ENCODE results near the gene TACO1.

The TACO1 gene

DNA sequence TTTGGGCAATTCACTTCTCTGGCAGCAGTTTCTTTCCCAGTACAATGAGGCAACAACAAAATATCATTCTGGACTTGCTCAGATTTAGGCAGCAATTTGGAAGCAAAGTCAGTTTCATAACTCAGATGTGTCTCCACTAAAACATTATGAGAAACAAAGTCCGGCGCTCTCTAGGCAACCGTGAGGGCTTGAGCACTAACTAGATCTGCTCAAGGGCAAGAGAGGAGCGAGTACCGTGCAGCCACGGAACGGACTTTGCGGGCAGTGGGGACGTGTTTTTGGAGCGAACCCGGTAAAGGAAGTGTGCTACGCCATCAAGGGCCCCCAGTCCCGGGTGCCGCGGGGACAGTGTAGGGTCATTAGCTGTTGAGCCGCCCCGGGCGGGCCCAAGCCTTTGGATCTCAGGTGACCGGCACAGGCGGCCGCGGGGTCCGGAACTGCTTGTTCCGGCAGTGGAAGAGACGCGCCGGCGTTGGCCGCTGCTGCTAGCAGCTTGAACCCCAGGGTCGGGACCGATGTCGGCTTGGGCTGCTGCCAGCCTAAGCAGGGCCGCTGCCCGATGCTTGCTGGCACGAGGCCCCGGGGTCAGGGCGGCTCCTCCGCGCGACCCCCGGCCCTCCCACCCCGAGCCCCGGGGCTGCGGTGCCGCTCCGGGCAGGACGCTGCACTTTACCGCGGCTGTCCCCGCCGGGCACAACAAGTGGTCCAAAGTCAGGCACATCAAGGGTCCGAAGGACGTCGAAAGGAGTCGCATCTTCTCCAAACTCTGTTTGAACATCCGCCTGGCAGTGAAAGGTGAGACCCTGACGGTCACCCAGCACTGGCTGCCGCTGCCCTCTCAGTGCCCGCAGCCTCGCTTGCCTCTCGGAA is at the start of gene TACO1:
TACO1 (plus strand) TSS at position 327 of the 870 bp plus-strand sequence; CDS start at position 516, 189 bp downstream.
- peak; percentile 71 for DNase-seq

DNA sequence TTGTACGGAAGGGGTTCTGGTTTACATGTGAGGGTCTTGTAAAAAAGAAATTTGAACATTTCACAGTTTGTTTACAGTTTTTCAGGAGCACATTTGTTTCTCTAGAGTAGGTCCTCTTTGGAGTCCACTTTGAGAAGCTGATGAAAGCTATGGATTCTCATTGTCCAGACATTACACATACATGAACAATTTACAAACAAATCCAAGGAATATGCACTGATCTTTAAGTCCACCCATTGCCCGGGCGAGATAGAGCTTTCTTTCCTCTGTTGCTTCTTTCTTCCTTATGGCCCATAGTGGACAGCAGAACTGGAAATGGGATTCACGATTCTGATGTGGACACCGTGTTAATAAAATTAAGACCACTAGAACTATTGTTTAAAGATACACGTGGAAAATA is 48.5 kb upstream of the TACO1 start:
- DNase-seq = no peak

DNA sequence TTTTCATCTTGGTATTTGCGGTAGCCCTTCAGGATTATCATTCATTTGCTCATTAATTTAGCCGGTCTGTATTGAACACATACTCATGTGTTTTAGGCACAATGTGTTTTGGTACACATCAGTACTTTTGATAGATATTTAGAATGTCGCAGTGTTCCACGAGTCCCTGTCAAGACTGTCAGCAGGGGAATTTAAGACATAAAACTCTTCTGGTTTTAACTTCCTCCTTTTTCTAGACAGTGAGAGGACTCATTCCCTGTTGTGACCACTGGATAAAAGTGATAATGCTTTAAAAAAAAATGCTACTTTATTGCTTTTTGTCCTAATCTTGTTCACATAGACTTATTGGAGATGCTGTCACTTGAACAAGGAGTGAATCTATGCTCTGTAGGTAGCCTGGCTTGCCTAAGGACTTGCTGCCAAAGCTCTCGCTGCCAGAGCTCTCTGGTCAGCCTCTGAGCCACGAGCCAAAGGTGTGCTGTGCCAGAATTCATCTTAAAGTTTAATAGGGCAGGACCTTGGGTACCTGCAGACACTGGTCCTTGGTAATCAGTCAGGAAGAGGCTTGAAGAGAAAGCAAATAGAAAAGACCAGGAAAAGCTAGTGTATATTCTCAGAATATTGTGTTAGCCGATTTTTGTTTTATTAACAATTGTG is 45.1 kb upstream of the TACO1 start:
- DNase-seq = no peak

DNA sequence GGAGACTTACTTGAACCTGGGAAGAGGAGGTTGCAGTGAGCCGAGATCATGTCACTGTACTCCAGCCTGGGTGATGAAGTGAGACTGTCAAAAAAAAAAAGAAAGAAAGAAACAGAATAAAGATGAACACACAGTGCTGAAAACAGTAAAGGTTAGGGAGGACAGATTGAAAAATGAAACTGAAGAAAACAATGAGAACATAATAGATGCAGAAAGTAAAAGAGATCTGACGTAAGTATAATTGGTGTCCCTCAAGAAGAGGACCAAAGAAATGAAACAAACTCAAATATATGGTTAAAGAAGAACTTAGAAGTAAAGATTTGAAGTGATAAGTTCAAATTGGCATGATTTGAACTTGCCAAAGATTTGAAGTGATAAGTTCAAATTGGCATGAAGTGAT is 43.3 kb upstream of the TACO1 start:
- no peak for DNase-seq

DNA sequence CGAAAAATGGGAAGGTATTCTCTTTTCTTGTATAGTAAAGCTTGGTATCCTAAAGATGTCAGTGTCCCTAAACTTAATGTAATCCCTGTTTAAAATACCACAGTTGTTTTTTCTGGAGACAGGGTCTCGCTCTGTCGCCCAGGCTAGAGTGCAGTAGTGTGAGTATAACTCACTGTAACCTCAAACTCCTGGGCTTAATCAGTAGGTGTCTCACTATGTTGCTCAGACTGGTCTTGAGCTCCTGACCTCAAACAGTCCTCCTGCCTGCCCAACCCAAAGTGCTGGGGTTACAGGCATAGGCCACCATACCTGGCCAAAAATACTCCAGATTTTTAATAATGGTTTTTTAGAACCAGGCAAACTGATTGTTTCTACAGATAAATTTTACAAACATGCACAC is 42.3 kb upstream of the TACO1 start:
- DNase-seq = no peak

DNA sequence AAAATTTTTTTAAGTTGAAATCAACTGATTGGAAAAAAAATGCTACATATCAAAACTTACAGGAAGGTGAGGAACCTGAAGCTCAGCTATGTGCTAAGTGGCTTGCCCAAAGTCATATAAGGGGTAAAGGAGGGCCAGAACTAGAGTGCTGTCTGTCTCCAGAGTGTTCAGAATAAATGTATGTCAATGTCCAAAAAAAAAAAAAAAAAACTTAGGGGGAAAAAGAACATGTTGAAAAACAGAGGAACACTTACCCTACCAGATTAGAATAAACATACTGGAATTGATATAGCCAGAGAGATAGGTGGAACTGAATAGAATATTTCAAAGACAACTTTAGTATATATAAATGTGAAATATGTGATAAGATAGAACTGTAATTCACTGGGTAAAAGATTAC is 38.9 kb upstream of the TACO1 start:
- no peak for DNase-seq

DNA sequence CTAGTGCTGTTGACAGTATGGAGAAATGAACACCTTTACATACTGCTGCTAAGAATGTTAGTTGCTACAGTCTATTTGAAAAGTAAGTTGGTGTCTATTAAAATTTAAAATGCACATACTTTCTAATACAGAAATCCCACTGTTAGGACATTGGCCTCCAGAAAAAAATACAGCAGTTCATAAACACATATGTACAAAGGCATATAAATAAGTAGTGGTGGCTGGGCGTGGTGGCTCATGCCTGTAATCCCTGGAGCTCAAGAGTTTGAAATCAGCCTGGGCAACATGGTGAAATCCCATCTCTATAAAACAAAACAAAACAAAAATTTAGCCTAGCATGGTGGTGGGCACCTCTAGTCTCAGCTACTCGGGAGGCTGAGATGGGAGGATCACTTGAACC is 37.4 kb upstream of the TACO1 start:
- DNase-seq = no peak

DNA sequence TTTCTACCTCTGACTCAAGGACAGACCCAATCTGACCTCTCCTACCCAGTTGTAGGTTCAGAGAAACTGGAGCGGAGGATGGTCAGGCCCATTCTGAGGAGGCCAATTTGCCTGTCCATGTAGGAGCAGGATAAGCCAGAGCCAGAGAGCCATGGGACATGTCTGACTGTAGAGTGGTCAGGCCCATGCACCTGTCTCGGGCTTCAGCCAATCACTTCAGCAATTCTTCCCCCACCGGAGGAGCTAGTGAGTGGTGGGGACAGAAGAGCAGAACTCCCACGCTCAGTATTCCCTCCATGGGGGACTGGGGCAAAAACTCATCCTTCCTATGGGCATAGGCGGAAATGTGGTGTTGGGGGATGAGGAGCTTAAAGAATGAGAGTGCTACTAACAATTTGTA is 36.1 kb upstream of the TACO1 start:
- DNase-seq = no peak

DNA sequence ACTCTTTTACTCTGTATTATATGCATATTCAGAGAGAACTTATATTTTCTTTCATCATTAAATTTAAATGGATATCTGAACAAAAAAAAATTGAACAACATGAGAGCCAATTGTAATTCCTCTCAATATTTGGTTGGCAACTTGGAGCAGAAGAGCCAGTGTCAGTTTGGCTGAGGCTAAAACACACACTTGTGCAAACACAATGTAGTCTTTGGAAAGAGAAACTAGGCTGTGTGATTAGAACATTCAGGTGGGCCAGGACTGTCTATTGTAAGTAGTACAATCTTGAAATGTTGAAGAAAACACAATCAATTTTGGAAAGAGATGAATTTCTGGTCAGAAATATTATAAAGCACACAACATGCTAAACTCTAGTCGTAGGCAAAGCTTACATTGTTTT is 33.5 kb upstream of the TACO1 start:
- no peak for DNase-seq

DNA sequence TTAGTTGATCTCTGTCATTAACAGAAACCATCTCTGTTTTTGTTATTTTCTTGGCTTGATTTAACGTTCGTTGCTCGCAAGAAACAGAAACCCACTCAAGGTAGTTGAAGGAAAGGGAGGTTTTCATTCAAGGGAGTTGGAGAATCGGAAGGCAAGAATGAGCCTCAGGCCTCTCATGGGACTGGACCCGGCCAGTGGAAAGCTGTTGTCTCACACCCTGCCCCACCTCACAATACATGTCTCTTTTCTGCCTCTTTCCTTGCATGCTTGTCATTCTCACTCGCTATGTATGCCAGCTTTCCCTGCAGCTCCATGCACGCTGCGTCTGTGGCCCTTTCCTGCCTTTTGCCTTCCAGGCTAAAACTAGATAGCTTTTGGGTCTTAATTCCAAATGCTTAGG is 32.1 kb upstream of the TACO1 start:
- no peak for DNase-seq

DNA sequence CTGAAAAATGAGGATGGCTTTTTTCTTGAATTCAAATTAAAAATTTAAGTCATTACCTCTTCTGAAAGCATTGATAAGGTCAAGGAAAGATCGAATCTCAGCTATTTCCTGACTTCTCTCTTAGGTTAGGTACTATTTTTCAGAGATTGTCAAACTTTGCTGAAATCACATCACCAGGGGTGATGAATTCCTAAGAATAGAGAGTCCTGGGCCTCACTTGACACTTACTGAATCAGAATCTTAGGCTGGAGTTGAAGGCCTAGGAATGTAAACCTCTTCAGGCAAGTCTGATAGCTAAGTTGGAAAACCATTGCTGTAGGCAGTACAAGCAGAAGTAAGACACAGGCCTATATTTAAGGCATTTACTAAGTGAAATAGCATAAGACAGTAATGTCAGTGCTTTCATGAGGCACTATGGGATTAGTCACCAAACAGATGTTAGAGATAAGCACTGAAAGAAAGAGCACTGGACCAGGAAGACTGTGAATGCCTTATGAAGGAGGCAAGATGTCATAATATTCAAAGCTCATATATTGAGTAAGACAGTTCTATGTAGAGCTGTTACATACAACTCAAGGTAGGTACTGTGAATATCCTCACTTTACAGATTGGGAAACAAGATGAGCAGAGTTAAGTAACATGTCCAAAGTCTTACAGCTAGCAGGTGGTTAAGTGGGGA is 28.9 kb upstream of the TACO1 start:
- DNase-seq = no peak

DNA sequence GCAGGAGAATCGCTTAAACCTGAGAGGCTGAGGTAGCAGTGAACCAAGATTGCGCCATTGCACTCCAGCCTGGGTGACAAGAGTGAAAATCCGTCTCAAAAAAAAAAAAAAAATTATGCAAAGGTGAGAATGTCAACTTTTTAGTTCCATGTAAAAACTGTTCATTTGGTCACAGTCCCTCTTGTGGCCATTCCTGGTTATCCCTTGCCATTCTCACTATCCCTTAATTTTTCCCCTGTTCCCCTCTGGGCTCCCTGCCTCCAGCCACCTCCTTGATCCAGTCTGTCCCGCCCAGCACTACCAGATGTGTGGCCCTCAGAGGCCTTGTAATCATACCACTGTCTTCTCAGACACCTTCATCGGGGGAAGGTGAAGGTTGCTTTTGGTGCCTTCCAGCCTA is 27.1 kb upstream of the TACO1 start:
- DNase-seq = no peak

DNA sequence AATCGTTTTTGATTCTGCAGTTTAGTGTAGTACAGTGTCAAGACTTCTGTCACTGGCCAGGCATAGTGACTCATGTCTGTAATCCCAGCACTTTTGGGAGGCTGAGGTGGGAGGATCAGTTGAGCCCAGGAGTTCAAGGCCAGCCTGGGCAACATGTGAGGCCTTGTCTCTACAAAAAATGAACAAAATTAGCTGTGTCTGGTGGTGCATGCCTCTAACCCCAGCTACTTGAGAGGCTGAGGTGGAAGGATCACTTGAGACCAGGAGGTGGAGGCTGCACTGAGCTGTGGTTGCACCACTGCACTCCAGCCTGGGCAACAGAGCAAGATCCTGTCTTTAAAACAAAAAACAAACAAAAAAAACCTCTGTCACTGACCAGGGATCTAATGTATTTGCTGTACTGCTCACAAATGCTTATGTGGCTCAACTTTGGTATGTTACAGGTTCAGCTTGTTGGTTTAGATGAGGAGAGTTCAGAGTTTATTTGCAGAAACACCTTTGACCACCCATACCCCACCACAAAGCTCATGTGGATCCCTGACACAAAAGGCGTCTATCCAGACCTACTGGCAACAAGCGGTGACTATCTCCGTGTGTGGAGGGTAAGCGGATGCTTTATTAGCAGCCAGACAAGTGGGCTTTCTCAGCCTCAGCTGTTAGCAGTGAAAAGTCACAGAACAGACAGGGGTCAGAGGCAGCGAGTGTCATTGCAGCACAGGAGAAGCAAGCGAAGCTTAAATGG is 22.5 kb upstream of the TACO1 start:
- no peak for DNase-seq

DNA sequence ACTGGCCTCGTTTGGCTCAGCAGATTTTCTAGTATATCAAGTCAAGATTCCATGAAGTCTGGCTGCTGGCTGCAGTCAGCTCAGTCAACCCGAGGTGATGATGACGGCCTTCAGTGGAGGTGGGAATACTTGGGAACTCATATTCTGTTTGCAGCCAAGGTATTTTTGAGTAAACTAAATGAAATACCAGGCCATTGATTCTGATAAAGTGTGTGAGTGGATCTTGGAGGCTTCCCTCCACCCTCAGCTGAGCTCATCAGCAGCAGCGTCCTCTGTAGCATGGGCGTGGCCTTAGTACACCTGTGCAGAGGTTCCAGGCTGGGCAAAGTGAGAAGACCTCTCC is 22.0 kb upstream of the TACO1 start:
- DNase-seq = no peak

DNA sequence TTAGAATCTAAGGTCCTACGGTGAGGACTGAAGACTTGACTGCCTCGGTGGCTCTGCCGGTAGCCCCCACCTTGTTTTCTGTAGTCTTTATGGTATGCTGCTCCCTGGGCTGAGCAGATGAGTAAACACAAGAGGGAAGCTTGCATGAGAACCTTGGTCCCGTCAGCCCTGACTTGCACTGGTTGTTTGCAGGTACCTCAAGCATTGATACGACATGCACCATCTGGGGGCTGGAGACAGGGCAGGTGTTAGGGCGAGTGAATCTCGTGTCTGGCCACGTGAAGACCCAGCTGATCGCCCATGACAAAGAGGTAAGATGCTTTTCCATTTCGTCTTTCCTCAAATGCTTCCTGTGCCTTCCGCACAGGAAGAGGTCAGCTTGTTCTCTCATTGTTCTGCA is 21.1 kb upstream of the TACO1 start:
- DNase-seq = no peak

DNA sequence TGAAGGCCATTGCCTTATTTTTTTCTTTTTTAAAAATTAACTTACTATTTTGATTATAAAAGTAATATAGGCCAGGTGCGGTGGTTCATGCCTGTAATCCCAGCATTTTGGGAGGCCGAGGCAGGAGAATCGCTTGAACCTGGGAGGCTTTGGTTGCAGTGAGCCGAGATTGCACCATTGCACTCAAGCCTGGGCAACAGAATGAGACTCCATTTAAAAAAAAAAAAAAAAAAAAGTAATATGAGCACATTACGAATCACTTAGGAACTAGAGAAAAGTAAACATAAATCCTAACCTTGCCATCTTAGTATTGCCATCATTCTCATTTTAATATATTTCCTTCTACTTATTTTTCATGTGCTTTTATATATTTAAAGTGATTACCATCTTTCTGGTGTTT is 12.9 kb upstream of the TACO1 start:
- DNase-seq = no peak

DNA sequence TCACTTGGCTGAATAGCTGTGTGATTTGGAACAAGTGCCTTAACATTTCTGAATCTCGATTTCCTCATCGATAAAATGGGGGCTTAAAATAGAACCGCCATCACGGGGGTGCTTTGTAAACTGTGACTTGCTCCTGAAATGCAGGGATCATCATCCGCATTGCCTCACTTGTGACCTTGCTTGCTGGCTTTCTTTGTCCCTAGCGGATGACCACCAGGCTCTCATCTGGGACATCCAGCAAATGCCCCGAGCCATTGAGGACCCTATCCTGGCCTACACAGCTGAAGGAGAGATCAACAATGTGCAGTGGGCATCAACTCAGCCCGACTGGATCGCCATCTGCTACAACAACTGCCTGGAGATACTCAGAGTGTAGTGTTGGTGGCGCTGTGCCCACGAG is 11.9 kb upstream of the TACO1 start:
- DNase-seq = no peak

DNA sequence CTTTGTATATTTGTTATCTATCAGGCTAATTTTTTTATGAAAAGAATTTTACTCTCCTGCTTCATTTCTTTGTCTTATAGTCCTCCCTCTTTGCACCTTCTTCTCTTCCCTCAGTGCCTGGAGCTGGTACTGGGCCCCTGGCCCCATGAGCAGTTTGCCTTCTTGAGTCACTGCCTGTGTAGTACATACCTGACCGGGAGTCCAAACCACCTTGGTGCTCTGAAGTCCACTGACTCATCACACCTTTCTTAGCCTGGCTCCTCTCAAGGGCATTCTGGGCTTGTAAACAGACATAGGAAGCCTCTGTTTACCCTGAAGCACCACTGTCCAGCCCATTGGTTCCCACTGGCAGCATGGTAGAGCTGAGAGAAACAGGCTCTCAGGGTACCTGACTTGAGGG is 11.0 kb upstream of the TACO1 start:
- DNase-seq = no peak

DNA sequence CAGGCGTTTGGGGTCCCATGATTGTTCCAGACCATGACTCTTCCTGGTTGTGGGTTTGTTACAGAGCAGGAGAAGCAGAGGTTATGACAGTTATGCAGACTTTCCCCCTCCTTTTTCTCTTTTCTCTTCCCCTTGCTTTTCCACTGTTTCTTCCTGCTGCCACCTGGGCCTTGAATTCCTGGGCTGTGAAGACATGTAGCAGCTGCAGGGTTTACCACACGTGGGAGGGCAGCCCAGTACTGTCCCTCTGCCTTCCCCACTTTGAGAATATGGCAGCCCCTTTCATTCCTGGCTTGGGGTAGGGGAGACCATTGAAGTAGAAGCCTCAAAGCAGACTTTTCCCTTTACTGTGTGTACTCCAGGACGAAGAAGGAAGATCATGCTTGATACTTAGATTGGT is 7.9 kb upstream of the TACO1 start:
- DNase-seq = no peak

DNA sequence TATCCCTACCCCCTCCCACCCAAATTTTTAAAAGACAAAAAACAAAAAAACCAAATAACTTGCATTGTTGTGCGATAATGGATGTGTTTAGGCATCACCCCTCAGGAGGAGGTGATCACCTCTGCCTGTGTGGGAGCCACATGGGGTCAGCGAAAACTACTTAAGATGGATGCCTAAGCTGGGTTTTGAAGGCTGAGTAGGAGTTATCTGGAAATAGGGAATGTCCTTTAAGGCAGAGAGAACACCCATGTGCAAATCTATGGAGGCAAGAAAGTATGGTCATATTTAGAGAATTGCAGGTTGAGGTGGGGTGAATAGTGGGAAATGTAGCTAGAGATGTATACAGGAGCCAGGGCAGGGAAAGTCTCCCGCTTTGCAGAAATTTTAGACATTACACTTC is 5.6 kb upstream of the TACO1 start:
- no peak for DNase-seq

DNA sequence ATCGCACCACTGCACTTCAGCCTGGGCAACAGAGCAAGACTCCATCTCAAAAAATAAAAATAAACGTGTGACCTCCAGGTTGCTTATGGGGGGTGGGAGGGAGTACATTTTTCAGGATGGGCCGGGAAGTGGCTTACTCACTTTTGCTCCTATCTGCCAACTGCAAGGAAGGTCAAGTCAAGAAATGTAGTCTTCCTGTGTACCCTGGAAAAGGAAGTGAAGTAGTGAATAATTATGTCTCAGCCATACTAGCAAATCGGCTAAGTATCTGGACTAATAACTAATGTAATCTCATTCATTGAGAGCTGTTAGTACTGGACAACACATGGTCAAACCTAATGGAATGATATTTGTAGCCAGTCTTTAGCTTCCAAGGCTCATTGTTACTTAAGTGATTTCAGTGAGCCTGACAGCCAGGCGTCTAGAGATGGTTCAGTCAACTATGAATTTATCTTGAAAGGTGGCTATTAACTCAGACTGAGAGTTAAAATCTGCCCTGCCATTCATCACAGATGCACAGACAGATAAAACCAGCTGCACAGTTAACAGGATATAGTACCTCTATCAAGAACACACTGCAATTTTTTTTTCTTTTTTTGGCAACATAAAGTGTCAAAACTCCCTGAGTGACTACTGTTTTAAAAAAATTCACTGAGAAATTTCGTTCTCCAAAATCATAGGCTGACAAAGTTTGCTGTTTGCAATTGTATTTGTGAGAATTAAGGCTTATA is 3.7 kb upstream of the TACO1 start:
- no peak for DNase-seq

DNA sequence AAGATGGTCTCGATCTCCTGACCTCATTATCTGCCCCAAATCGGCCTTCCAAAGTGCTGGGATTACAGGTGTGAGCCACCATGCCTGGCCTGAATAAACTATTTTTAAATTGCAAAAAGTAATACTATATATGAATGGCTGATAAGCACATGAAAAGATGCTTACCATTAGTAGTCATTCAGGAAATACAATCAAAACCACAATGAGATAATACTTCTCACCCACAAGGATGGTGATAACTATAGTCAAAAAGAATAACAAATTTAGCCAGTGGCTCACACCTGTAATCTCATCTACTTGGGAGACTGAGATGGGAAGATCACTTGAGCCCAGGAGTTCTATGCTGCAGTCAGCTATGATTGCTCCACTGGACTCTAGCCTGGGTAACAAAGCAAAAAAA is 2.4 kb upstream of the TACO1 start:
- no peak for DNase-seq
